ENCODE results near the gene TSPAN32. TPM values are rescaled to one million over a fixed set of nuclear protein-coding genes. Genes with fewer than 3 reads are reported as not detected.

TSPAN32 gene
- total RNA-seq, 1 experiment from 2014 or later = not detected

DNA sequence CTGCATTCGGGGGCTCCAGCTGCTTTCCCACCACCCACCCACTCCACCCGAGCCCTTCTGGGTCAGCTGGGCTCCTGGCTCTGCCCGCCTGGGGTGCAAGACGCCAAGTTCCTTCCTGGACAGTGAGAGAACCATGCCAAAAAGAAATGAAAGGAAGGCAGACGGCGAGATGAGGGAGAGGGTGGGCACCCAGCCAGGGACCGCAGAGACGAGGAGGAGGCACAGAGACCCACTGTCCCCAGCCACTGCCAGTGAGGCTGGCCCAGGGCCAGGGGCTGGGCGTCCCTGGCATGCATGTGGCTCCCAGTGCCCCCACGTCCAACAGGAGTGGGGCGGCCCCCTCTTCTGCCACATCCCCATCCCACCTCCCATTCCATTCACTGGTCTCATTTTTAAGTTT, 64.5 kb downstream of the TSPAN32 start:
- BruUV-seq (replicated peaks) = no TSS peak
- intact Hi-C loops (cut with micrococcal nuclease; ENCODE audit: unreplicated experiment) = no loop called here
- no peak overlapping the region for H3K27ac ChIP-seq (ENCODE audit: low read length)
- DNase-seq (ENCODE audit: low read depth, low spot score) = no peak
- in situ Hi-C loops (cut with HindIII; ENCODE audit: low pct_unique_long_range_greater_than_20kb, low sequenced_read_pairs) = no loop called here
- TF ChIP-seq, protein P1, sequence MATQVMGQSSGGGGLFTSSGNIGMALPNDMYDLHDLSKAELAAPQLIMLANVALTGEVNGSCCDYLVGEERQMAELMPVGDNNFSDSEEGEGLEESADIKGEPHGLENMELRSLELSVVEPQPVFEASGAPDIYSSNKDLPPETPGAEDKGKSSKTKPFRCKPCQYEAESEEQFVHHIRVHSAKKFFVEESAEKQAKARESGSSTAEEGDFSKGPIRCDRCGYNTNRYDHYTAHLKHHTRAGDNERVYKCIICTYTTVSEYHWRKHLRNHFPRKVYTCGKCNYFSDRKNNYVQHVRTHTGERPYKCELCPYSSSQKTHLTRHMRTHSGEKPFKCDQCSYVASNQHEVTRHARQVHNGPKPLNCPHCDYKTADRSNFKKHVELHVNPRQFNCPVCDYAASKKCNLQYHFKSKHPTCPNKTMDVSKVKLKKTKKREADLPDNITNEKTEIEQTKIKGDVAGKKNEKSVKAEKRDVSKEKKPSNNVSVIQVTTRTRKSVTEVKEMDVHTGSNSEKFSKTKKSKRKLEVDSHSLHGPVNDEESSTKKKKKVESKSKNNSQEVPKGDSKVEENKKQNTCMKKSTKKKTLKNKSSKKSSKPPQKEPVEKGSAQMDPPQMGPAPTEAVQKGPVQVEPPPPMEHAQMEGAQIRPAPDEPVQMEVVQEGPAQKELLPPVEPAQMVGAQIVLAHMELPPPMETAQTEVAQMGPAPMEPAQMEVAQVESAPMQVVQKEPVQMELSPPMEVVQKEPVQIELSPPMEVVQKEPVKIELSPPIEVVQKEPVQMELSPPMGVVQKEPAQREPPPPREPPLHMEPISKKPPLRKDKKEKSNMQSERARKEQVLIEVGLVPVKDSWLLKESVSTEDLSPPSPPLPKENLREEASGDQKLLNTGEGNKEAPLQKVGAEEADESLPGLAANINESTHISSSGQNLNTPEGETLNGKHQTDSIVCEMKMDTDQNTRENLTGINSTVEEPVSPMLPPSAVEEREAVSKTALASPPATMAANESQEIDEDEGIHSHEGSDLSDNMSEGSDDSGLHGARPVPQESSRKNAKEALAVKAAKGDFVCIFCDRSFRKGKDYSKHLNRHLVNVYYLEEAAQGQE (IDR thresholded peaks at IDR 0.05; ENCODE audit: insufficient read depth in 1 of 2, low read depth in 2 of 2, low read length in 1 of 2) = no peak
- TF ChIP-seq POLR2AphosphoS5 (IDR thresholded peaks at IDR 0.05; ENCODE audit: low read depth, low read length) (no peak), SIN3A (IDR thresholded peaks at IDR 0.05; ENCODE audit: borderline replicate concordance, insufficient read depth, low read depth, low read length) (no peak), TCF7L2 (IDR thresholded peaks at IDR 0.05; ENCODE audit: low read depth, low read length) (no peak)
- TF ChIP-seq, protein P2, sequence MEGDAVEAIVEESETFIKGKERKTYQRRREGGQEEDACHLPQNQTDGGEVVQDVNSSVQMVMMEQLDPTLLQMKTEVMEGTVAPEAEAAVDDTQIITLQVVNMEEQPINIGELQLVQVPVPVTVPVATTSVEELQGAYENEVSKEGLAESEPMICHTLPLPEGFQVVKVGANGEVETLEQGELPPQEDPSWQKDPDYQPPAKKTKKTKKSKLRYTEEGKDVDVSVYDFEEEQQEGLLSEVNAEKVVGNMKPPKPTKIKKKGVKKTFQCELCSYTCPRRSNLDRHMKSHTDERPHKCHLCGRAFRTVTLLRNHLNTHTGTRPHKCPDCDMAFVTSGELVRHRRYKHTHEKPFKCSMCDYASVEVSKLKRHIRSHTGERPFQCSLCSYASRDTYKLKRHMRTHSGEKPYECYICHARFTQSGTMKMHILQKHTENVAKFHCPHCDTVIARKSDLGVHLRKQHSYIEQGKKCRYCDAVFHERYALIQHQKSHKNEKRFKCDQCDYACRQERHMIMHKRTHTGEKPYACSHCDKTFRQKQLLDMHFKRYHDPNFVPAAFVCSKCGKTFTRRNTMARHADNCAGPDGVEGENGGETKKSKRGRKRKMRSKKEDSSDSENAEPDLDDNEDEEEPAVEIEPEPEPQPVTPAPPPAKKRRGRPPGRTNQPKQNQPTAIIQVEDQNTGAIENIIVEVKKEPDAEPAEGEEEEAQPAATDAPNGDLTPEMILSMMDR (IDR thresholded peaks at IDR 0.05) = no peak
- H3K36me3 ChIP-seq (ENCODE audit: control insufficient read depth, insufficient read depth, low read length) = no peaks in the 10 kb centered on the region
- H3K4me1 ChIP-seq (ENCODE audit: control insufficient read depth, insufficient read depth, low read length) = no peaks in the 10 kb centered on the region
- H3K27me3 ChIP-seq (ENCODE audit: control insufficient read depth, insufficient read depth, low read length) = no peaks in the 10 kb centered on the region; the same call in 1 of the 2 replicates
- CTCF ChIA-PET = interaction anchor here (0.6 kb wide), 1 partner anchor 491 kb away, joined by 8 read pairs; no protein-coding TSS in a partner anchor
- H3K9me3 ChIP-seq (ENCODE audit: control insufficient read depth, insufficient read depth, low read depth, low read length) = no peaks in the 10 kb centered on the region
- no peak for ATAC-seq
- no peak overlapping the region for H3K4me3 ChIP-seq (ENCODE audit: low read depth in 2 of 2, low read length in 2 of 2)
- POLR2A ChIA-PET = interaction anchor here (0.6 to 1.5 kb wide), 2 partner anchors 10 to 77 kb away, joined by 3 to 8 read pairs; partner anchors contain the start of gene CD81

DNA sequence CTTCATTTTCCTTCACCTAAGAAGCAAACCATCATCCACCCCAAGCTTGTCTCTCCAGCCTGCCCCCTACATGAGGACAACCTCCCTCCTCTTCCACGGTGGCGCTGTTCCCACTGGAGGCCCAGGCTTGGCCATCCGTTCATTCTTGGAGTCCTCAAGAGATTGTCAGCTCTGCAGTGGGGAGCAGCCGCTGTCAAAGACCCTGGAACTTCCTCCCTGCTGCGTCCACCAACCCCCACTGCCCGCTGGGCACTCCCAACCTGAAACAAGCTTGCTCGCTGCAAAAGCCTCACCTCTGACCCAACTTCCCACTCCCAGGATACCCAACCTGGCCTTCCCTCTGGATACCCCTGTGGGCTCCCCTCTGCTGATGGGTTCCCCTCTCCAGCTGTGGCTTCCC, 64.9 kb downstream of the TSPAN32 start:
- Histone ChIP-seq H3K9me3 (ENCODE audit: control insufficient read depth, insufficient read depth, low read depth, low read length) (no peaks in the 10 kb centered on the region), H3K4me1 (ENCODE audit: control insufficient read depth, insufficient read depth, low read length) (no peaks in the 10 kb centered on the region), H3K36me3 (ENCODE audit: control insufficient read depth, insufficient read depth, low read length) (no peaks in the 10 kb centered on the region), H3K4me3 (ENCODE audit: low read depth in 2 of 2, low read length in 2 of 2) (no peak overlapping the region), H3K27ac (ENCODE audit: low read length) (no peak overlapping the region), H3K27me3 (ENCODE audit: control insufficient read depth, insufficient read depth, low read length) (no peaks in the 10 kb centered on the region)
- no peak for ATAC-seq
- intact Hi-C loops (cut with micrococcal nuclease; ENCODE audit: unreplicated experiment) (no loop called here), in situ Hi-C loops (cut with HindIII; ENCODE audit: low pct_unique_long_range_greater_than_20kb, low sequenced_read_pairs) (no loop called here)
- ChIA-PET CTCF (interaction anchor here (0.6 kb wide), 2 partner anchors 50 to 491 kb away, joined by 3 to 8 read pairs; no protein-coding TSS in a partner anchor), POLR2A (interaction anchor here (0.6 to 1.5 kb wide), 2 partner anchors 10 to 77 kb away, joined by 3 to 8 read pairs; partner anchors contain the start of gene CD81)
- BruUV-seq (replicated peaks) = no TSS peak
- TF ChIP-seq, protein P2 (IDR thresholded peaks at IDR 0.05) = no peak
- TF ChIP-seq, protein P1 (IDR thresholded peaks at IDR 0.05; ENCODE audit: insufficient read depth in 1 of 2, low read depth in 2 of 2, low read length in 1 of 2) = no peak
- no peak for TF ChIP-seq TCF7L2 (IDR thresholded peaks at IDR 0.05; ENCODE audit: low read depth, low read length)
- no peak for TF ChIP-seq POLR2AphosphoS5 (IDR thresholded peaks at IDR 0.05; ENCODE audit: low read depth, low read length)
- TF ChIP-seq SIN3A (IDR thresholded peaks at IDR 0.05; ENCODE audit: borderline replicate concordance, insufficient read depth, low read depth, low read length) = no peak
- no peak for DNase-seq (ENCODE audit: low read depth, low spot score)
